ENCODE results near the gene PRKCA.

PRKCA gene

GRCh38 chr17:66416207-66416940 lies 114.0 kb downstream of the PRKCA start:
- no peak for DNase-seq

- DNase-seq, result no peak
Measured at GRCh38 chr17:66417300-66417719, 114.9 kb downstream of the PRKCA start.

GRCh38 chr17:66420961-66421371 lies 118.6 kb downstream of the PRKCA start:
- no peak for DNase-seq

- no peak for DNase-seq
Measured at GRCh38 chr17:66422186-66422585, 119.8 kb downstream of the PRKCA start.

- DNase-seq, result no peak
Measured at GRCh38 chr17:66423056-66423955, 120.9 kb downstream of the PRKCA start.

GRCh38 chr17:66425756-66426396 lies 123.5 kb downstream of the PRKCA start:
- DNase-seq, result no peak

GRCh38 chr17:66426397-66427033 lies 124.1 kb downstream of the PRKCA start:
- DNase-seq, result no peak

- DNase-seq, result no peak
Measured at GRCh38 chr17:66427134-66427533, 124.7 kb downstream of the PRKCA start.

GRCh38 chr17:66429680-66430079 lies 127.3 kb downstream of the PRKCA start:
- no peak for DNase-seq

- DNase-seq, result no peak
Measured at GRCh38 chr17:66430846-66431795, 128.7 kb downstream of the PRKCA start.

- DNase-seq, result no peak
Measured at GRCh38 chr17:66431910-66432309, 129.5 kb downstream of the PRKCA start.

GRCh38 chr17:66432411-66432957 lies 130.1 kb downstream of the PRKCA start:
- DNase-seq, result no peak

GRCh38 chr17:66432996-66433551 lies 130.7 kb downstream of the PRKCA start:
- DNase-seq, result no peak

- no peak for DNase-seq
Measured at GRCh38 chr17:66435182-66435581, 132.8 kb downstream of the PRKCA start.

- no peak for DNase-seq
Measured at GRCh38 chr17:66436631-66437030, 134.2 kb downstream of the PRKCA start.

GRCh38 chr17:66437476-66438026 lies 135.1 kb downstream of the PRKCA start:
- no peak for DNase-seq

- no peak for DNase-seq
Measured at GRCh38 chr17:66438101-66438500, 135.7 kb downstream of the PRKCA start.

GRCh38 chr17:66441101-66441661 lies 138.8 kb downstream of the PRKCA start:
- no peak for DNase-seq

GRCh38 chr17:66443166-66443565 lies 140.8 kb downstream of the PRKCA start:
- no peak for DNase-seq

- DNase-seq, result no peak
Measured at GRCh38 chr17:66443606-66444005, 141.2 kb downstream of the PRKCA start.

- DNase-seq, result no peak
Measured at GRCh38 chr17:66444031-66444430, 141.6 kb downstream of the PRKCA start.

All from NCI-H1092 (cell line).